Endothelial cell of umbilical vein (primary cell): ENCODE measurements around the gene CRYBG3. TPM values are rescaled to one million over a fixed set of nuclear protein-coding genes. Genes with fewer than 3 reads are reported as not detected.

Experiments used
- BruUV-seq: library from RNA; stranded (reverse); fragments of 400-500 nt; replicated peaks from 2 replicates; lab custom pipeline; 2021; lab: Mats Ljungman, UMichigan
- CTCF ChIA-PET: fragments of 300-600, 350-600 bp; sonication (Branson Sonifier 250); formaldehyde crosslinking; loops from one replicate; lab custom pipeline; 2021; ENCODE audit warnings: antibody characterized with exemption, inconsistent platforms; lab: Charles Lee
- POLR2A ChIA-PET: fragments of 300-600, 350-600 bp; sonication (Branson Sonifier 250); formaldehyde crosslinking; loops from one replicate; lab custom pipeline; 2021; ENCODE audit warnings: antibody characterized with exemption, inconsistent platforms; lab: Charles Lee
- DNase-seq: peaks from one replicate; pipeline ENCODE4 v3.0.0-alpha.2; 2011; ENCODE audit warnings: low read depth, low spot score
- FAIRE-seq: peaks from 2 replicates; lab custom pipeline; 2011; peaks lifted over from hg19 to GRCh38; lab: Jason Lieb, UNC
- H2AFZ ChIP-seq: 2 replicates; pipeline ENCODE4 v1.6.0; 2012; ENCODE audit warnings: low read depth, low read length, control low read depth, inconsistent platforms
- H3K27ac ChIP-seq: 2 replicates; pipeline ENCODE4 v1.5.1; 2011; ENCODE audit warnings: low read depth, mild to moderate bottlenecking, control low read depth, low read length, moderate library complexity; ENCODE audit not compliant: insufficient read depth
- H3K27me3 ChIP-seq, 2 experiments: 2 replicates each; pipeline versions ENCODE4 v1.6.0 to v1.6.1; 2011; ENCODE audit warnings: low read length in 2 of 2, mixed read lengths in 1 of 2; ENCODE audit not compliant: control insufficient read depth in 2 of 2, insufficient read depth in 2 of 2
- H3K36me3 ChIP-seq, 2 experiments: 2 replicates in 1 of 2; 3 replicates in 1 of 2; pipeline ENCODE4 v1.5.1; 2011; ENCODE audit warnings: low read length in 2 of 2, mild to moderate bottlenecking in 1 of 2, moderate library complexity in 1 of 2; ENCODE audit not compliant: control insufficient read depth in 2 of 2, insufficient read depth in 2 of 2; ENCODE audit errors: extremely low read depth in 1 of 2
- H3K4me1 ChIP-seq: 3 replicates; pipeline ENCODE4 v1.5.1; 2011; ENCODE audit warnings: mild to moderate bottlenecking, low read length; ENCODE audit not compliant: control insufficient read depth, insufficient read depth; ENCODE audit errors: extremely low read depth
- H3K4me2 ChIP-seq: 2 replicates; pipeline ENCODE4 v1.6.1; 2011; ENCODE audit warnings: low read length, control low read depth, mixed read lengths; ENCODE audit not compliant: insufficient read depth
- H3K4me3 ChIP-seq, 3 experiments: fragments of 200-600 bp in 1 of 3; sonication (generic), shearing (Covaris generic) in 1 of 3; replicated peaks in 1 of 3; 2 replicates each; pipeline ENCODE4 v1.5.1; 2011 to 2016; ENCODE audit warnings: control low read depth in 3 of 3, low read length in 3 of 3, mild to moderate bottlenecking in 2 of 3, inconsistent platforms in 1 of 3, low read depth in 1 of 3, moderate library complexity in 1 of 3; ENCODE audit not compliant: insufficient read depth in 1 of 3
- H3K79me2 ChIP-seq: 2 replicates; pipeline ENCODE4 v1.6.0; 2012; ENCODE audit warnings: low read length, inconsistent platforms; ENCODE audit not compliant: control insufficient read depth, insufficient read depth
- H3K9ac ChIP-seq: replicated peaks from 2 replicates; pipeline ENCODE3; 2011; ENCODE audit warnings: low read length, control low read depth; ENCODE audit not compliant: insufficient read depth; ENCODE audit errors: extremely low read depth
- H3K9me1 ChIP-seq: replicated peaks from 3 replicates; pipeline ENCODE4 v1.6.0; 2011; ENCODE audit warnings: mild to moderate bottlenecking, low read length; ENCODE audit not compliant: control insufficient read depth, insufficient read depth; ENCODE audit errors: extremely low read depth
- H3K9me3 ChIP-seq: replicated peaks from 2 replicates; pipeline ENCODE4 v1.5.1; 2012; ENCODE audit warnings: low read length, inconsistent platforms; ENCODE audit not compliant: control insufficient read depth, insufficient read depth
- H4K20me1 ChIP-seq: replicated peaks from 2 replicates; pipeline ENCODE3; 2011; ENCODE audit warnings: mild to moderate bottlenecking, low read length; ENCODE audit not compliant: control insufficient read depth, insufficient read depth; ENCODE audit errors: extremely low read depth
- CTCF ChIP-seq, 2 donors: IDR thresholded peaks; 1 replicate in 1 of 2; 2 replicates in 1 of 2; pipeline ENCODE4 v1.5.1; 2011; ENCODE audit warnings: low read length in 2 of 2, mild to moderate bottlenecking in 2 of 2, moderate library complexity in 2 of 2, control low read depth in 1 of 2, inconsistent platforms in 1 of 2, low read depth in 1 of 2; ENCODE audit not compliant: insufficient read depth in 1 of 2; ENCODE audit errors: extremely low read depth in 1 of 2
- EZH2 ChIP-seq: IDR thresholded peaks from 2 replicates; pipeline ENCODE4 v1.6.1; 2012; ENCODE audit warnings: borderline replicate concordance, low read depth, mild to moderate bottlenecking, moderate library complexity, low read length, inconsistent platforms; ENCODE audit not compliant: severe bottlenecking
- FOS ChIP-seq: IDR thresholded peaks from 2 replicates; pipeline ENCODE4 v1.6.1; 2011; ENCODE audit warnings: mild to moderate bottlenecking, low read length, moderate library complexity, borderline replicate concordance; ENCODE audit not compliant: insufficient read depth
- GATA2 ChIP-seq: IDR thresholded peaks from 2 replicates; pipeline ENCODE4 v1.7.0; 2011; ENCODE audit warnings: low read depth, mild to moderate bottlenecking, moderate library complexity, mixed read lengths, low read length; ENCODE audit not compliant: insufficient read length, insufficient read depth
- JUN ChIP-seq: IDR thresholded peaks from 2 replicates; pipeline ENCODE4 v1.6.1; 2011; ENCODE audit warnings: borderline replicate concordance, low read depth; ENCODE audit not compliant: insufficient read length, insufficient read depth
- MAX ChIP-seq: IDR thresholded peaks from 2 replicates; pipeline ENCODE4 v1.6.1; 2011; ENCODE audit not compliant: insufficient read depth, insufficient read length
- MYC ChIP-seq: IDR thresholded peaks from one replicate; pipeline ENCODE4 v1.6.1; 2011; ENCODE audit warnings: mild to moderate bottlenecking, low read depth, low read length
- POLR2A ChIP-seq: IDR thresholded peaks from 2 replicates; pipeline ENCODE4 v1.6.1; 2012; ENCODE audit warnings: low read depth, mild to moderate bottlenecking, control low read depth, low read length
- POLR2AphosphoS5 ChIP-seq: IDR thresholded peaks from 2 replicates; pipeline ENCODE4 v1.6.1; 2012; ENCODE audit warnings: low read depth, mild to moderate bottlenecking, control low read depth, low read length, moderate library complexity; ENCODE audit not compliant: insufficient read depth
- dilution Hi-C: fragments of 300-500 bp; cut with MboI; formaldehyde crosslinking; loops from one replicate; pipeline ENCODE4 v1.15.0; 2019; ENCODE audit warnings: low sequenced_read_pairs; ENCODE audit not compliant: extremely low pct_ligation_motif_present
- intact Hi-C: fragments of 100-400 bp; cut with micrococcal nuclease; formaldehyde crosslinking; loops from one replicate; pipeline ENCODE4 v1.10.0; 2022
- polyA plus RNA-seq, 4 experiments: library from polyadenylated mRNA; depleted of rRNA in 3 of 4; stranded (reverse) in 3 of 4; unstranded in 1 of 4; fragments of >200 nt; gene quantifications; 2 replicates each; pipeline versions ENCODE4 v1.2.1 to v1.2.3, GENCODE V29; 2011 to 2012; ENCODE audit warnings: missing spikeins in 1 of 4
- total RNA-seq: library from RNA; stranded (reverse); gene quantifications from 2 replicates; pipeline ENCODE4 v1.2.3, GENCODE V29; 2021

Gene CRYBG3
- total and polyA plus RNA-seq, 2 donors (not counting 3 experiments of a cell fraction or from before 2014, with no cell fraction given): 2.8 to 15.0 TPM

DNA sequence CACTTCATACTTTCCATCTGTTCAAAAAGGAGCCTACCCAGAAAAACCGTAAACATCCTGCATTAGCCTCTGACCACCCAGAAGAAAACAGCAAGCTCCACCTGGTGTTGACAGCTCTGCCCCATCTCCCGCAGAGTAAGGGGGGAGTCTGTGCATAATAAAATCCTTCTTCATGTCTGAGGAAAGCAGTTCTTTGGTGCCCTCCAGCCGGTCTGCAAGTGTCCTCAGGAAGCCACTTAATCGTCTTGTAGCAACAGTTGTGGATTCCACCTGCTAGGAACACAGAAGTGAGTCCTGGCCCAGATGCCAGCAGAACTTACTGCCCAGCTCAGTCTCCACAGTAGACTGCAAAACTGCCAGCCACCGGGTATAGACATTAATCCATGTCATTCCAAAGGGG is 127.9 kb downstream of the CRYBG3 start:
- no peak overlapping the region for H3K4me2 ChIP-seq
- H3K4me1 ChIP-seq: no peaks in the 10 kb centered on the region
- ChIA-PET CTCF (interaction anchor here (2.5 kb wide), 1 partner anchor 73 kb away, joined by 12 read pairs; no protein-coding TSS in a partner anchor), POLR2A (no interaction called here)
- H3K9me3 ChIP-seq: no peaks in the 10 kb centered on the region
- H3K36me3 ChIP-seq: peaks cover 26 to 29% of the 10 kb centered on the region in 2 experiments
- no peaks in the 10 kb centered on the region for H4K20me1 ChIP-seq
- DNase-seq: no peak
- H3K9ac ChIP-seq: no peak overlapping the region
- H3K79me2 ChIP-seq: no peaks in the 10 kb centered on the region
- no peak overlapping the region for H3K4me3 ChIP-seq
- no peaks in the 10 kb centered on the region for H3K9me1 ChIP-seq
- intact Hi-C loops (no loop called here), dilution Hi-C loops (no loop called here)
- TF ChIP-seq EZH2: no peak
- TF ChIP-seq JUN: no peak
- no peak for TF ChIP-seq POLR2AphosphoS5
- TF ChIP-seq MYC: no peak
- TF ChIP-seq POLR2A: no peak
- TF ChIP-seq GATA2: no peak
- no peak for TF ChIP-seq MAX
- no peak for TF ChIP-seq CTCF (IDR thresholded peaks at IDR 0.05; ENCODE audit: extremely low read depth in 1 of 2, insufficient read depth in 1 of 2, low read depth in 1 of 2, low read length in 2 of 2)
- TF ChIP-seq FOS: no peak
- H3K27me3 ChIP-seq: no peaks in the 10 kb centered on the region
- BruUV-seq: no TSS peak
- no peak overlapping the region for H3K27ac ChIP-seq
- no peak overlapping the region for H2AFZ ChIP-seq
- no peak for FAIRE-seq
